Subcutaneous adipose tissue (tissue), 4 donors: ENCODE measurements around the gene LUC7L. TPM values are rescaled to one million over a fixed set of nuclear protein-coding genes. Genes with fewer than 3 reads are reported as not detected.

Experiments
- CTCF ChIP-seq: fragments of 450-650 bp; IDR thresholded peaks from one replicate; pipeline ENCODE4 v1.5.1; 2016; ENCODE audit warnings: low read depth, mild to moderate bottlenecking, control low read depth, antibody characterized with exemption, moderate library complexity
- total RNA-seq, 4 donors: library from RNA; depleted of rRNA; stranded (reverse); fragments of >200 nt; gene quantifications; one replicate each; pipeline ENCODE4 v1.1.0, GENCODE V29; 2016

Gene LUC7L
- total RNA-seq, 4 donors from 2014 or later, result 73.9 to 133 (median 94.1) TPM

- TF ChIP-seq CTCF, result no peak
Measured at GRCh38 chr16:194516-194915, 34.7 kb downstream of the LUC7L start.

- TF ChIP-seq CTCF, result no peak
Measured at GRCh38 chr16:193441-193840, 35.8 kb downstream of the LUC7L start.

DNA sequence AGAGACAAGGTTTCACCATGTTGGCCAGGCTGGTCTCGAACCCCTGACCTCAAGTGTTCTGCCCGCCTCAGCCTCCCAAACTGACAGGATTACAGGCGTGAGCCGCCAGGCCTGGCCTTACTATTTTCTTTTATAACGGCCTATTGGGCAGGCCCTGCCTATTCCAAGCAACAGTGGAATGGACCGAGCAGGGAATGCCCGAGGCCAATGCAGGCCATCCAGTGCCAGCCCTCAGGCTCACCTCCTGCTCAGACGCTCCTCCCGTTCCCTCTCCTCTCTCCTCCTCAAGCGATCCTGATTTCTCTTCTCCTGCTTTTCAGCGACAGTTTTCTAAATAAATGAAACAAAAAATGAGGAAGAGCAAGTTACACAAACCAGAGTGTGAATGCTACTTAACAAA, 36.6 kb downstream of the LUC7L start:
- TF ChIP-seq CTCF, result no peak

- TF ChIP-seq CTCF, result no peak
Measured at GRCh38 chr16:191831-192230, 37.4 kb downstream of the LUC7L start.

DNA sequence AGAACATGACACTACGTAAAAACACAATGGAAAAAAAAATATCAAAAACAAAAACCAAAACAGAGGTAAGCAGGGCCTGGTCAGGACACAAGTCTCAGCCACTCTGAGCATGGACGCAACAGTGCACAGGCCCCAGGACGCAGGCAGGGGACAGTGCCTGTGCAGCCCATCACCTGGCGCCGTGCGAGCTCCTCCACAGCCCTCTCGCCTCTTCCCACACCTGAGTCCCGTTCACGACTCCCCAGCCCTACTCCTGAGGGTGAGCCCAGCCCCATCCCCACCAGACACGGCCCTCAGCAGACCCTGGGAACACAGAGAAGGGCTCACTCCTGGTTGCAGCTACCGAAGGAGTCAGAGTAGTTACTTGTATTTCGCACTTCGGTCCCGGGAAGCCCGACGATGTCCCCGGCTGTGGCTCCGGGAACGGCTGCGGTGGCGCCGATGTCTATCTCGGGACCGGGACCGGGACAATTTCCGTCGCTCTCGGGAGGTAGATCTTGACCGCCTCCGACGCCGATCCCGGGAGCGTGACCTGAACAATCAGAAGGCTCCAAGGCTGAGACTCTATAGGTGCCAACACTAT, 39.6 kb downstream of the LUC7L start:
- TF ChIP-seq CTCF, result no peak

GRCh38 chr16:188674-189073, 40.6 kb downstream of the LUC7L start:
- TF ChIP-seq CTCF, result no peak

GRCh38 chr16:187330-187729, 41.9 kb downstream of the LUC7L start:
- TF ChIP-seq CTCF, result no peak
